T follicular helper cell (primary cell): ENCODE measurements around the gene FREM3.
"Not testable (repeated sequence)": the region's sequence is repeated elsewhere in the genome, so short reads cannot be mapped to it uniquely, and the experiment has no call there.

Experiments
- DNase-seq: peaks from one replicate; pipeline ENCODE4 v3.0.0-alpha.2; 2020; ENCODE audit warnings: low read depth
- total RNA-seq, 2 experiments: gene quantifications; one replicate each; lab custom pipeline; 2026; lab: John Stamatoyannopoulos, UW

FREM3 gene
- total RNA-seq: 0 to 0.30 reads per million in 2 experiments

GRCh38 chr4:143700416-143701352 is at the start of gene FREM3:
FREM3 (minus strand) TSS chr4:143700675; CDS start chr4:143700675, 0 bp downstream.
- no peak for DNase-seq

DNA sequence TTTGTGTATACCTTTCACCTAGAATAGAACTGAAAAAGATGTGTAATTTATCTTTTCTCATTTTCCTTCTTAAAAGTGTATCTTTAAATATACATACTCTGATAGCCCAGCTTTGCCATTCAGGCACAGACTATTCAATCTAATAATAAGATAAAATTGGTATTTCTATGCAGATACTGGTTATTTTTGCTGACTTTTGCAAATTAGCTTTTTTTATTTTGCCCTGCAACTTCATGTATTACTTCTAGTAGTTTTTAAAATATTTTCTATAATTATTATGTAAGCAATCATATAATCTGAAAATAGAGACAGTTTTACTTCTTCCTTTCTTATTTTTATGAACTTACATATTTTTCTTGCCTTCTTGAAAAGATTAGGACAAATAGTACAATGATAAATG is 45.4 kb upstream of the FREM3 start:
- DNase-seq: no peak

DNA sequence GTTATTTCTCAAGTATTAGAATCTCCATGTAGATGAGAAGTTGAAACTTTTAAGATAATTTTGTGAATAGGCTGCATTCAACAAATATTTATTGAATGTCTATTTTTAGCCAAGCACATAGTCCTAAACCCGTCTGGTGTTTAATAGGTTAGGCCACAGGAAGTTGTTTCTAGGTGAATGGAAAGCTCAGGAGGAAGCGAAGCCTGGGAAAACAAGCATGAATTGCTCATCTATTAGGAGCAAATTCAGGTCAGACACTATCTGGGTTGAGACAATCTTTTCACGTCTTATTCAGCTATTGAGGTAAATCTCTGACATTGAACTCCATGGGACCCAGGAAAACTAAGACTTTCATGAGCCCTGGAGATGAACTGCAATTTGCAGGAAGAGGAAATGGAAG is 43.1 kb upstream of the FREM3 start:
- DNase-seq: no peak

GRCh38 chr4:143742834-143743233 is 42.4 kb upstream of the FREM3 start:
- no peak for DNase-seq

DNA sequence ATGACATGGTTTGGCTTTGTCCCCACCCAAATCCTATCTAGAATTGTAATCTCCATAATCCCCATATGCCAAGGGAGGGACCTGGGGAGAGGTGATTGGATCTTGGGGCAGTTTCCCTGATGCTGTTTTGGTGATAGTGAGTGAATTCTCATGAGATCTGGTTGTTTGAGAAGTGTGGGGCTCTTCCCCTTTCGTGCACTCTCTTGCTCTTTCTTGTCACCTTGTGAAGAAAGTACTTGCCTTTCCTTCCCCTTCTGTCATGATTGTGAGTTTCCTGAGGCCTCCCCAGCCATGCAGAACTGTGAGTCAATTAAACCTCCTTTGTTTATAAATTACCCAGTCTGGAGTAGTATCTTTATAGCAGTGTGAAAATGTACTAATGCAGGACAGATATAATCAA is 36.4 kb upstream of the FREM3 start:
- no peak for DNase-seq

DNA sequence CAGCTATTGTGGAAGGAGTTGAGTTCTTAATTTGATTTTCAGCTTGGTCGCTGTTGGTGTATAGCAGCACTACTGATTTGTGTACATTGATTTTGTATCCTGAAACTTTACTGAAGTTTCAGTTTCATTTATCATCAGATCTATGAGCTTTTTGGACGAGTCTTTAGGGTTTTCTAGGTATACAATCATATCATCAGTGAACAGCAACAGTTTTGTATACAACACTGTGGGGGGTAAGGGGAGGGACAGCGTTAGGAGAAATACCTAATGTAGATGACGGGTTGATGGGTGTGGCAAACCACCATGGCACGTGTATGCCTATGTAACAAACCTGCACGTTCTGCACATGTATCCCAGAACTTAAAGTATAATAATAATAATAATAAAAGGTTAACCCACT is 35.6 kb upstream of the FREM3 start:
- not testable (repeated sequence) for DNase-seq

DNA sequence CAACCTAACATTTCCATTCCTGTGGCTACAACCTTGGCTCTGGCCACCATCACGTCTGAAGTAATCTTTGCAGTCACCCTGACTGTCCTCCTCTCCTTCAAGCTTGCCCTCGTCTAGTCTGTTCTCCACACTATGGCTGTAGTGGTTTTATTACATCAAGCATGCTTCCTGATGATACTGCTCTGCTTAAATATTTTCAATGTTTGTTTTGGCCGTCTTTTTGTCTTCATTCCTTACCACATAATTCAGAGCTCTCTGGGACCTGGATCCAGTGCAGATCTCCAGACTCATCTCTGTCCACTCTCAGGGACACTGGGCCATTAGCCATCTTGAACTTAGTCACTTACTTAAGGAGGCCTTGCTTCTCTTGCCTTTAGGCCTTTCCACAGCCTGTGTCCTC is 27.7 kb upstream of the FREM3 start:
- no peak for DNase-seq

GRCh38 chr4:143726714-143727113 is 26.2 kb upstream of the FREM3 start:
- DNase-seq: no peak

- no peak for DNase-seq
Observed at GRCh38 chr4:143721317-143721716, 20.8 kb upstream of the FREM3 start.

DNA sequence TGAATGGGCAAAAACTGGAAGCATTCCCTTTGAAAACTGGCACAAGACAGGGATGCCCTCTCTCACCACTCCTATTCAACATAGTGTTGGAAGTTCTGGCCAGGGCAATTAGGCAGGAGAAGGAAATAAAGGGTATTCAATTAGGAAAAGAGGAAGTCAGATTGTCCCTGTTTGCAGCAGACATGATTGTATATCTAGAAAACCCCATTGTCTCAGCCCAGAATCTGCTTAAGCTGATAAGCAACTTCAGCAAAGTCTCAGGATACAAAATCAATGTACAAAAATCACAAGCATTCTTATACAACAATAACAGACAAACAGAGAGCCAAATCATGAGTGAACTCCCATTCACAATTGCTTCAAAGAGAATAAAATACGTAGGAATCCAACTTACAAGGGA is 18.3 kb upstream of the FREM3 start:
- DNase-seq: not testable (repeated sequence)

DNA sequence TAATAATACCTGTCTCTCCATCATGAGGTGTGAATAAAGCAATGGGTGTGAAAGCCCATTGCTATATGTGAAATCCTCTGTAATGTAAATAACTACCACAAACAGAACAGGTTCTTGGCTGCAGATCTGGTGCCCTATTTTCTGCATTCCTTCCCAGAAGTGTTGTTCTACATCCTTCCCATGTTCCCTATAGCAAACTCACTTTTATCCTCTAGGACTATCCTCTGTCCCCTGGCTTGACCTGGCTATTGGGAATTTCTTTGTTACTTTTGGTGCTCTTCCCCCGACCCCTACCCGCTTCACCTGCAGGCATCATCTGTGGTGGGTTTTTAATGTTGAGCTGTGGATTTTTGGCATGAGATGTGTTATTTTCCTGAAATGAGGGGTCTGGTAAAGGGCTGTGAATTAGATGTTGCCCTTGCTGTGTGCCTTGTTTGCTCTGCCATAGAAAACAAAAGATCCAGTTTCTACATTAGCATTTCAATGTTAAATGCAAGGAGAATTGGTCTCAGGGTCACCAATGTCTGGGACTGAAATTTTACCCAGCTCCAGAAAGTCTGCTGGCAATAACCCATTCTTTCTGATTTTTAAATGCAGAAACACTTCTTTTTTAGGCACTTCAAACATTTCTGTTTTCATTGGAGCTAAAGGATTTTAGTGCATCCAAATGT is 13.6 kb upstream of the FREM3 start:
- DNase-seq: no peak

GRCh38 chr4:143713553-143713952 is 13.1 kb upstream of the FREM3 start:
- DNase-seq: no peak

DNA sequence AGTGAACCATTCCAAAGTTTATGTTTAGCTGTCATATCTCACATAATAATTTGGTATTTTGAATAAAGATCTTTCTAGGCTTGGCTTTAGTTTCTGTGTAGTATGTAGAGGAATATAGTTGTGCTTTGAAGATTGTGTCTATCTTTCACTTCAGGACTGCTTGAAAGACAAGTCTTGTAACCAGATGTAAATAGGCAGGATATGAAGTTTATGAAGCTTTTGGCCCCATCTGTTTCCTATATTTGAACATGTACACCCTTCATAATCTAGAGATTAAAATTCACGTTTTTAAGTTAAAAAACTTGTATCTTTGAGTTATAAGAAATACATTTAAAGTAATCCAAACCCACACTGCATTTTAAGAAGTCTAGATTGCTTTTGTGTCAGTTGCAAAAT is 11.7 kb upstream of the FREM3 start:
- no peak for DNase-seq

- DNase-seq: no peak
Observed at GRCh38 chr4:143711543-143712154, 11.2 kb upstream of the FREM3 start.

- DNase-seq: no peak
Observed at GRCh38 chr4:143701365-143701764, 890 bp upstream of the FREM3 start.

DNA sequence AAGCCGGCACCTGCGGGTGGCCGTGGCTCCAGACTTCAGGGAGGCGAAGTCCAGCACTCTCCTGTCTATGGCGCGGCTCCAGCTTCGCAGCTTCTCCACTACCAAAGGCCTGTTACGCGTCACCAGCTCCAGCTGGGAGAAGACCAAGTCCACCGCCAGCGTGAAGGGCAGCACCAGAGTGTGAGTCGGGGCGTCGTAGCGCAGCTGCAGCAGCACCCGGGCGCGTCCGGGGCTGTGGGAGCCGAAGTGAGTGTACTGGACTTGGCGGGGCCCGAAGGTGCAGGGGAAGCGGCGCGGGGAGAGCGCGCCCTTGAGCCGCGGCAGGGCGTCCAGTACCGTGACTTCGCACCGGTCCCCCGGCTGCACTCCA is 444 bp downstream of the FREM3 start:
- DNase-seq: no peak

- no peak for DNase-seq
Observed at GRCh38 chr4:143699331-143700045, 987 bp downstream of the FREM3 start.

DNA sequence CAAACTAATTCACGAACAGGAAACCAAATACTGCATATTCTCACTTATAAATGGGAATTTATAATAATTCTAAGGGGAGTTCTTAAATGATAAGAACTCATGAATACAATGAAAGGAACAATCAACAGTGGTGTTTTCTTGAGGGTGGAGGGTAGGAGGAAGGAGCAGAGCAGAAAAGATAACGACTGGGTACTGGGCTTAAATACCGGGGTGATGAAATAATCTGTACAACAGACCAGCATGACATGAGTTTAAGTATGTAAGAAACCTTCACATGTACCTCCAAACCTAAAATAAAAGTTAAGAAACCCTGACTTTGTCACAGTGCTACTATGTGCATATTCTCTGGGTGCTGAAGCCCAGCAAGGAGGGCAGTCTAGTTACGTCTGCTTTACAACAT is 6.6 kb downstream of the FREM3 start:
- no peak for DNase-seq

- no peak for DNase-seq
Observed at GRCh38 chr4:143692241-143692640, 8.2 kb downstream of the FREM3 start.

- DNase-seq: no peak
Observed at GRCh38 chr4:143679434-143679833, 21.0 kb downstream of the FREM3 start.

- not testable (repeated sequence) for DNase-seq
Observed at GRCh38 chr4:143673629-143674028, 26.8 kb downstream of the FREM3 start.

GRCh38 chr4:143668930-143669552 is 31.4 kb downstream of the FREM3 start:
- no peak for DNase-seq
